HG03558 (cell line): ENCODE measurements around the gene SESN1.

Experiments used
- ATAC-seq: cut with Tn5 transposase; IDR thresholded peaks from one replicate; pipeline ENCODE4 v1.9.1; 2021; ENCODE audit warnings: moderate number of reproducible peaks; ENCODE audit not compliant: unreplicated experiment; ENCODE audit errors: extremely low read depth

SESN1 gene

GRCh38 chr6:108969776-108970175 is 124.9 kb downstream of the SESN1 start:
- no peak for ATAC-seq

DNA sequence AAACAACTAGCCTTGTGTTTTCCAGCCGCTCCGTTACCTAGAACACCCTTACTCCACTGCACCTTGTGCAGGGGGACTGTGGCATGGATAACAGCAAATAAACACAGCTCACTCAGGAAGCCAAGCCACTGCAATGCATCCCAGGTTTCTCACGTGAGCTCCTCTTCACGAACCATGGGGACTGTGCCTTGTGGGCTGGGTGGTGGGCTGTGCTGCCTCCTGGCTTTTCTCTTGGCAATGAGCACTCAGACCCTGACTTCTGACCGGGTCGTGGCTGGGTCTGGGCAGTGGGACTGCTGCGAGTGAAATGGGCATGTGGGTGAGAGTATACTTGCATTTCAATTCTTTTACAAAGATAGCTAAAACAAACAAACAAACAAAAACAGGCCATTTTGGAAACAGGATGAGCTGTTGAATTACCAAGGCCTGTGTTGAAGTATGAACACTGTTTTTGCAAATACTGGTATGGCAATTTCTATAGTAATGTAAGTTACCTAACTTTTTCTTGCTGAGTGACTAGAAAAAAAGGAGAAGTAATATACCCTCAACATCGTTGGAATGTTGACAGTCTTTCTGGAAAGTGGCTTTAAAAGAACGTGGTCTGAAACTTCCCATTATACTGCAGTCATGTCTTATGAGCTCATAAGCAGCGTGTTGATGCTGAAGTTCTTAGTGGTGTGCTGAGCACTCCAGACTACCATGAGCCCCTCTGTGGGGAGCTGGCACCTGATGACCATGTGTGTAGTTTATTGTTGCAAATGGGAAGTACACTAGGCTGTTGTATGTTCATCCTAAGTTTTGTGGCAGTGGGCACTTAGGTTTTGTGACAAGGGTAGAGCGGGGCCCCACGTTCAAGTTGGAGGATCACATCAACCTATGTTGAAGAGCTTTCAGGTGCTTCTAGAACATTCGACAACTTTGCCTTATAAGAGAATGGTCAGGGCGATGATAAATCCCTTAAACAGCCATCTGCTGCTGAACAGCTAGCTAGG is 126.0 kb downstream of the SESN1 start:
- ATAC-seq: no peak

- no peak for ATAC-seq
Measured at GRCh38 chr6:108966855-108967755, 127.5 kb downstream of the SESN1 start.

GRCh38 chr6:108966251-108966650 is 128.4 kb downstream of the SESN1 start:
- ATAC-seq: no peak

DNA sequence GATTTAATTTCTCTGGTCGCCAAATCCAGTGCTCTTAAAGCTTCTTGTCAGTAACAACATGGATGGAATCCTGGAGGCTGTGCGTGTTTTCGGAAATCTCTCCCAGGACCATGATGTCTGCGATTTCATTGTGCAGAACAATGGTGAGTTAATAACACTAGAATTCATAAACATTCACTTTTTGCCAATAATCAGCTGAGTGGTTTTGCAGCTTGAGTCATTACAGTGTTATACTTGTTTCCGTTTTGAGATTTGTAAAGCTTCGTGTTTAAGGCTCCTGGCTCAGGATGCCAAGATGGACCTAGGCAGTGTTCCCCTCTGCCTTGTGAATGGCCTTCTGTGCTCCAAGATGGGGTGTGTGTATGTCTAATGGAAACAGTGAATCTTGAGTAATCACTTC is 132.7 kb downstream of the SESN1 start:
- ATAC-seq: no peak

- no peak for ATAC-seq
Measured at GRCh38 chr6:108961077-108961476, 133.6 kb downstream of the SESN1 start.

- ATAC-seq: no peak
Measured at GRCh38 chr6:108960601-108961000, 134.0 kb downstream of the SESN1 start.

DNA sequence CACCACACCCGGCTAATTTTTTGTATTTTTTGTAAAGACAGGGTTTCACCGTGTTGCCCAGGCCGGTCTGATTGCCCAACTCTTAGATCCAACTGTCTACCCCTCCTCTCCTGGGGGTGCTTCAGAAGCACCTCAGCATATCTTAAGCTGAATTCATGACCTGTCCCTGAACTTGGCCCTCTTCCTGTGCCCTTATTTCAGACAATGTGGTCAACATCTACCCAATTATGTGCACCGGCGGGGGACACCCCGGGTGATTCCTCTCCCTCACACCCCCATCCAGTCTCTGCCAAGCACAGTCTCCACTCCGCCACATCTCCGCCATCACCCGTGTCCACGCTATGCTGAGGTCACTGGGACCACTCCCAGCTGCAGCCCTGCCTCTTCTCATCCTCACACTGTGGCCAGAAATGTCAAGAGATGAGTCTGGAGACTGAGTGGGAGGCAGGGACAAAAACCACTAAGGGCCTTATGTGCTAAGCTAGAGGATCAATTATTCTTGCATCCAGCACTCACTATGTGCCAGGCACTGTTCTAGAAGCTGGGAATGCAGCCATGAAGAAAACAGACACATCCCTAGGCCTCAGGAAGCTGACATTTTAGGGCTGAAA is 134.6 kb downstream of the SESN1 start:
- no peak for ATAC-seq

DNA sequence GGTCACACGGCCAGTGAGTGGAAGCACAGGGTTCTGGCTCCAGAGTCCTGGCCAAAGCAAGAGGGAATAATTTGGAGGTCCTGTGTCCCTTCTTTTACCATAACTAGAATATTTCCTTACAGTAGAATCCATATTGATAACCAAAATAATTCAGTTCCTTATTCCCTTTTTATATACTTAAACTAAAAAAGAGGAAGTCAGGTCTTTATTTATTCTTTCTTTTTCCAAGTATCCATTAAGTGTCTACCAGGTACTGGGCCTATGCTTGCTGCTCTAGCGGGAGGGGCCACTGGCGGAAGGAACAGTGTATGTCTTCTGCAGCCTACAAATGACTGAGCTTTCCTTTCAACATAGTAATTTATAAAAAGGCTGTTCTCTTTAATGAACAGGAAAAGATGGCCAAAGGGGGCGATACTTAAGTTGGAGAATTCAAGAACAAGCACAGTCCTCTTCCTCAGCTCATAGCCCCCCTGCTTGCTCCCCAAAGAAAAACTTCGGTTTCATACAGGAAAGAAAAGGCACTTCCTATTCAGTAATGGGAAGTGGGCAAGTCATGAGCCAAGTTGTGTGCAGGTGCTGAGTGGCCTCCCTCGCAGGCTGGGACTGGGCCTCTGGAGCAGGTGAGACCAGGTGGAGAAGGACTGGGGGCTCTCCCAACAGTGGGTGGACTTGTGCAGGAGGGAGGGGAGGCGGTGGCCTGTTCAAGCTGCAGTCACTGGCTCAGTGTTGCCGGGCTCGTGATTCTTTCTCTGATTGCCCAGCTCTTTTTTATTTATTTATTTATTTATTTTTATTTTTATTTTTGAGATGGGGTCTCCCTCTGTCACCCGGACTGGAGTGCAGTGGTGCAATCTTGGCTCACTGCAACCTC is 135.5 kb downstream of the SESN1 start:
- ATAC-seq: no peak

DNA sequence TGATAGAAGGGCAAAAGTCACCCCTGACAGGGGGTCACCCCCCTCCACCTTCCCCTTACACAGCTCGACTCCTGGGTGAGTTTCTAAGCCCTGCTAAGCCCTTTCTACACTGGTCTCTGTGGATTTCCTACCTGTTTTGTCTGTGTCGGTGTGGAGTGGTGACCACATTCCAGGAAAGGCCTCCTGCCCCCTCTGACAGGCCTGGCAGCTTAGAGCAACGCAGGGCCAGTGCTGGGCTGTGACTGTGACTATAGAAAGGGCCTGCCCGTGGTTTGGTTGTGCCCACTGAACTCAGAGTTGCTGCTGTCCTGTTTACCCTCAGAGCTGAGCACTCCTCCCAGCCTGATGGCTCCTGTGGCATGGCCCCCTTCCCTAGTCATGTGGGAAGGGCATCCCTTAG is 137.4 kb downstream of the SESN1 start:
- no peak for ATAC-seq

DNA sequence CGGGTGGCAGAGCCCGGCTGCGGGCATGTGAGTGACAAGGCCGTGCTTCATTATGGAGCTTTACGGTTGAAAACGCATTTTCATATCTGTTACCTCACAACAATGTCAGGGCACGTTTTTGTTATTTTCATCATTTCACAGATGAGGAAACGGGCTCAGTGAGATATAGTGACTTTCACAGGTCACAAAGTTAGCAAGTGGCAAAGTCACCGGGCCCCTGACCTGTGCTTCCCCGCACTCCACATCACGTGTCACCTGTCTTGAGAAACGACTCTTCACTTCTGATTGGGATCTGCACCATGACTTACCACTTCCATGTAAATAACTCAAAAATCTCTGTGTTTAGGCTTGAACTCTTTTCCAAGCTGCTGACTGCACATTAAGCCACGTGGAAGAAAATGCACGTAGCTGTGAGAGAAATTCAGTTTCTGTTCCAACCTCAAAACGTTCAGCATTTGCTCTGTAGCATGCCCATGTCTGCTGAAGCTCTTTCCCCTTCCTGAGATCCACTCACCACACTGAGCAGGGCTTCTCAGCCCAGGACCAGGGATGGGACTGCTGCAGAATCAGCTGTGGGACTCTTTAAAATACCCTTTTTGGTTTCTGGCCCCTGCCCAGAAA is 139.2 kb downstream of the SESN1 start:
- no peak for ATAC-seq

- no peak for ATAC-seq
Measured at GRCh38 chr6:108953681-108954080, 141.0 kb downstream of the SESN1 start.

GRCh38 chr6:108952776-108953486 is 141.7 kb downstream of the SESN1 start:
- no peak for ATAC-seq

DNA sequence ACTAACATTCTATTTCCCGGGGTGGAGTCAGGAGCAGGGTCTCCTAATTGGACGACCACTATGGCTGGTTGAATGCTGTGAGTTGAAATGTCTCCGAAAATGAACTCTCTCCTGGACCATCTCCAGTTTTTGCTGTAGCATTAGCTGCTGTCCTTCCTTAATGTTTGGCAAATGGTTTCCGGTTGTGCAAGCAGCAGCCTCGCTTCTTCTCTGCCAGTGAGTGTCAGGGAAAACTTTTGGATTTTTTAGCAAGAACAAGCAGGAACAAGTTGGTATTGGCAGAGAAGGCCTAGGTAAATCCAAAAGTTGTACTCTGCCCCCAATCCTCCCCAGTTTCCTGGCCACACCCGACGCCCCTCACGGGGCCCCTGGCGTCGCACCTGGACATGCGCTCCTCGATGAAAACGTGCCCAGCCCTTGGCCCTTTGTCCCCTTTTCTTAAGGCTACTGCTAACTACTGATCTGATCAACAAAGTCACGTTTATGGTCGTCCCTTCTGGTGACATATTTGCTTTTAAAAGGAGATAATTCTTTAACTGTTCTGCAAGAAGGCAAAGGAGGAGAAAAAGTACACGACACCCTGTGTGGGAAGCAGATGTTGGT is 143.2 kb downstream of the SESN1 start:
- ATAC-seq: no peak

DNA sequence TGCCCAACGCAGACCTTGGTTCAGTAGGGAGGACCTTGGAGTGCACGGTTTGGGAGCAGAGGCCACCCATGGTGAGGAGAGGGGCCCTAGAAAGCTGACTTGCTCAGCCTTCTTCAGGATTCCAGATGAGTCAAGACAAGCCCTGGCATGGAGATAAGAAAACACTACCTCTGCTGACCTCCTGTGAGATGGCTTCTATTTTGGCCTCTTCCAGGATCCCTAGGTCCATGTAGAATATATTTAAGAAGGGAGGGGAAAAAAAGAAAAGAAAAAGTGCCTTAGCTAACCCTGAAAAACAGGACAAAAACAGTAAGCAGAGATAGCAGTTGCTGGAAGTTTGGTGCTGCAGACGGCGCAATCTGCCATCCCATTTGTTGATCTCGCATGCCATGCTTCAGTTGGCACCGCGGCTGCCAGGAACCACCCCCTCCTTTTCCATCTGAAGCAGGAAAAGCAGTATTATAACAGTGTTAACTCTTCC is 146.4 kb downstream of the SESN1 start:
- ATAC-seq: no peak

DNA sequence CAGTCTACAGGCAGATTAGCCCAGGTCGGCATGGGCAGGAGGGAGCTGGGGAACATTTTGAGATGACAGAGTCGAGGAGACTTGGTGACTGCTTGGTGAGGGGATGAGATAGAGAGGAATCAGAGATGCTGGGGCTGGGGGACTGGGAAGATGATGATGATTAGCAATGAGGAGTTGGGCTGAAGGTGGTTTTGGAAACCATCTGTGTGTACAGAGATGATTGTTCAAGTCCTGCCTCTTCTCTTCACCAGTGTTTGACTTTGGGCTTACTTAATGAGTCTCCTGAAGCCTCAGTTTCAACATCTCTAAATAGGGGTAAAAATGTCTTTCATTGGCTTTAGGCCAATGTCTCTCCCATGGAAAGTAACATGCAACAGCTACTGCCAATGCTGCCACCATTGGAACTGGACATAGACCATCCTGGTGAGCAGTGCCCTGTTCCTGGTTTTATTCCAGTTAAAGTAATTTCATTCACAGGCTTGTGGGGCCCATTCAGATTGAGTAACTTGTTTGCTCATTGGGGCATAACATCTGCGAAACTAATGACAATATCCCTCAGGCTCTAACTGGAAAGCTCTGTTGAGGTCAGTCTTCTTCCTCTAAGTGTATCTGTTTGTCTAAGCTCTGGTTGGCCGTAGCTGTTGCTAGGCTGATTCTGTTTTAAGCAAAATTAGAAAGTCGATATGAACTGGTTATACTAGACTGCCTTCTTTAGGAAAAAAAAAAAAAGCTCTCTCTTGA is 147.4 kb downstream of the SESN1 start:
- ATAC-seq: no peak

DNA sequence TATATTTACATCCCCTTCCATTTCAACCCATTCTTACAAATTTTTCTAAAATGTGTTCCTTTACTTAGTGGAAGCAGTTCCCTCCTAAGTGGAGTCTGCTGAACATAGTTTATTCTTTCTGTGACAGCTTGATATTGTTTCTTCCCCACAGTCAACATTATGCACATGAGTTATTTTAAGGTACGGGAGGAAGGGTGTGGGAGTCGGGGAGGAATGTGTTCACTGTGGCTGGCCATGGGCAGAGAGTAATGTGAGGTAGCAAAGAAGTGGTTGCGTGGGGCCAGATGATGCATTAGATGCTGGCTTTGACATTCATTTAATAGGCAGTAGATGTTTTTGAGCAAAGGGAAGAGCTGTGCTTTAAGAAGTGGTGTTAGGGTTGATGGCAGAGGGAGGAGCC is 148.0 kb downstream of the SESN1 start:
- no peak for ATAC-seq
